ENCODE results near the gene CAMK2D.

GRCh38 chr4:113637823-113638561, 123.5 kb downstream of the CAMK2D start:
- TF ChIP-seq EZH2phosphoT487 (IDR thresholded peaks at IDR 0.05; ENCODE audit: low read length): no peak
- no peak for TF ChIP-seq EZH2 (optimal IDR thresholded peaks at IDR 0.05; ENCODE audit: low read depth, low read length)
- no peak for TF ChIP-seq CTCF (IDR thresholded peaks at IDR 0.05; ENCODE audit: low read length)
